Hematopoietic multipotent progenitor cell treated with erythropoietin and hydrocortisone succinate and interleukin-3 and kit ligand, for 8 days (in vitro differentiated cells): ENCODE data around the gene KRTAP10-2.
A peak's percentile ranks its signal among the peaks of the same experiment; 100 is the strongest.

ENCODE experiments used
- DNase-seq: peaks from one replicate; pipeline ENCODE4 v3.0.0-alpha.2; 2015

KRTAP10-2 gene

GRCh38 chr21:44524414-44525371 is 26.6 kb downstream of the KRTAP10-2 start:
- no peak for DNase-seq

GRCh38 chr21:44523567-44524413 is 27.5 kb downstream of the KRTAP10-2 start:
- no peak for DNase-seq

GRCh38 chr21:44522753-44523204 is 28.5 kb downstream of the KRTAP10-2 start:
- no peak for DNase-seq

GRCh38 chr21:44521928-44522752 is 29.2 kb downstream of the KRTAP10-2 start:
- no peak for DNase-seq

- no peak for DNase-seq
These were observed 29.9 kb downstream of the KRTAP10-2 start for GRCh38 chr21:44521301-44521927.

GRCh38 chr21:44520326-44521300 is 30.7 kb downstream of the KRTAP10-2 start:
- no peak for DNase-seq

- no peak for DNase-seq
These were observed 31.7 kb downstream of the KRTAP10-2 start for GRCh38 chr21:44519346-44520325.

- no peak for DNase-seq
These were observed 32.6 kb downstream of the KRTAP10-2 start for GRCh38 chr21:44518686-44519085.

- peak; percentile 23 for DNase-seq
These were observed 34.0 kb downstream of the KRTAP10-2 start for GRCh38 chr21:44517175-44517899.

GRCh38 chr21:44516828-44517174 is 34.5 kb downstream of the KRTAP10-2 start:
- no peak for DNase-seq

GRCh38 chr21:44516342-44516741 is 35.0 kb downstream of the KRTAP10-2 start:
- DNase-seq, result no peak

- DNase-seq, result no peak
These were observed 35.7 kb downstream of the KRTAP10-2 start for GRCh38 chr21:44515359-44516165.

GRCh38 chr21:44514746-44515358 is 36.5 kb downstream of the KRTAP10-2 start:
- DNase-seq, result no peak

GRCh38 chr21:44514218-44514520 is 37.1 kb downstream of the KRTAP10-2 start:
- DNase-seq, result no peak

GRCh38 chr21:44513389-44514217 is 37.7 kb downstream of the KRTAP10-2 start:
- no peak for DNase-seq

GRCh38 chr21:44512496-44513388 is 38.6 kb downstream of the KRTAP10-2 start:
- no peak for DNase-seq
